Keratinocyte (primary cell): ENCODE data around the gene CDYL. TPM values are rescaled to one million over a fixed set of nuclear protein-coding genes. Genes with fewer than 3 reads are reported as not detected.
A peak's percentile ranks its signal among the peaks of the same experiment; 100 is the strongest.

Source experiments
- DNase-seq: peaks from one replicate; pipeline ENCODE4 v3.0.0-alpha.2; 2011; ENCODE audit warnings: low read depth, missing footprints, low spot score
- FAIRE-seq: peaks from 2 replicates; lab custom pipeline; 2011; peaks lifted over from hg19 to GRCh38; lab: Jason Lieb, UNC
- H2AFZ ChIP-seq: 2 replicates; pipeline ENCODE4 v1.6.0; 2012; ENCODE audit warnings: low read length, control low read depth, inconsistent platforms; ENCODE audit not compliant: control insufficient read depth
- H3K27ac ChIP-seq: 2 replicates; pipeline ENCODE4 v1.5.1; 2011; ENCODE audit warnings: low read length; ENCODE audit not compliant: control insufficient read depth, insufficient read depth
- H3K27me3 ChIP-seq: 3 replicates; pipeline ENCODE4 v1.6.0; 2011; ENCODE audit warnings: low read length; ENCODE audit not compliant: control insufficient read depth, insufficient read depth; ENCODE audit errors: extremely low read depth
- H3K36me3 ChIP-seq, 2 experiments: 2 replicates in 1 of 2; 3 replicates in 1 of 2; pipeline ENCODE4 v1.5.1; 2011; ENCODE audit warnings: low read length in 2 of 2, mild to moderate bottlenecking in 1 of 2; ENCODE audit not compliant: control insufficient read depth in 2 of 2, insufficient read depth in 2 of 2; ENCODE audit errors: extremely low read depth in 1 of 2
- H3K4me1 ChIP-seq: 3 replicates; pipeline ENCODE4 v1.5.1; 2011; ENCODE audit warnings: low read length; ENCODE audit not compliant: control insufficient read depth, insufficient read depth; ENCODE audit errors: extremely low read depth
- H3K4me2 ChIP-seq: 3 replicates; pipeline ENCODE4 v1.6.0; 2011; ENCODE audit warnings: low read depth, low read length; ENCODE audit not compliant: control insufficient read depth, insufficient read depth; ENCODE audit errors: extremely low read depth
- H3K4me3 ChIP-seq, 3 experiments: fragments of 200-600 bp in 1 of 3; sonication (generic) in 1 of 3; 2 replicates in 2 of 3; 3 replicates in 1 of 3; pipeline ENCODE4 v1.5.1; 2011 to 2016; ENCODE audit warnings: low read length in 3 of 3, mild to moderate bottlenecking in 3 of 3, control low read depth in 2 of 3, inconsistent platforms in 1 of 3, low read depth in 1 of 3, mixed read lengths in 1 of 3, mixed run types in 1 of 3, moderate library complexity in 1 of 3; ENCODE audit not compliant: control insufficient read depth in 2 of 3, insufficient read depth in 2 of 3; ENCODE audit errors: extremely low read depth in 1 of 3
- H3K79me2 ChIP-seq: 2 replicates; pipeline ENCODE4 v1.6.0; 2012; ENCODE audit warnings: low read length; ENCODE audit not compliant: control insufficient read depth, insufficient read depth
- H3K9ac ChIP-seq: 3 replicates; pipeline ENCODE4 v1.6.0; 2011; ENCODE audit warnings: low read length; ENCODE audit not compliant: control insufficient read depth, insufficient read depth; ENCODE audit errors: extremely low read depth
- H3K9me1 ChIP-seq: 3 replicates; pipeline ENCODE4 v1.6.0; 2011; ENCODE audit warnings: low read length; ENCODE audit not compliant: control insufficient read depth, insufficient read depth; ENCODE audit errors: extremely low read depth
- H3K9me3 ChIP-seq: 2 replicates; pipeline ENCODE4 v1.5.1; 2012; ENCODE audit warnings: low read depth, low read length; ENCODE audit not compliant: control insufficient read depth
- H4K20me1 ChIP-seq: 3 replicates; pipeline ENCODE4 v1.6.0; 2011; ENCODE audit warnings: low read length; ENCODE audit not compliant: control insufficient read depth, insufficient read depth; ENCODE audit errors: extremely low read depth
- EZH2 ChIP-seq: IDR thresholded peaks from one replicate; pipeline ENCODE4 v1.6.1; 2012; ENCODE audit warnings: inconsistent platforms, mild to moderate bottlenecking, low read length, moderate library complexity
- dilution Hi-C: fragments of 300-500 bp; cut with MboI; formaldehyde crosslinking; loops from one replicate; pipeline ENCODE4 v1.7.0; 2020; ENCODE audit warnings: low sequenced_read_pairs; ENCODE audit not compliant: extremely low pct_ligation_motif_present
- polyA plus RNA-seq, 5 experiments: library from polyadenylated mRNA; depleted of rRNA in 3 of 5; stranded (reverse) in 3 of 5; stranded (forward) in 1 of 5; unstranded in 1 of 5; fragments of >200 nt; gene quantifications; 1 replicate in 1 of 5; 2 replicates in 3 of 5; 3 replicates in 1 of 5; pipeline versions ENCODE4 v1.2.1 to v1.2.3, GENCODE V29; 2011 to 2012; ENCODE audit warnings: missing spikeins in 2 of 5, low read depth in 1 of 5, low replicate concordance in 1 of 5
- TF ChIP-seq, protein P1 (sequence below), 3 experiments: IDR thresholded peaks in 1 of 3; conservative IDR thresholded peaks in 1 of 3; optimal IDR thresholded peaks in 1 of 3; 2 replicates in 2 of 3; 3 replicates in 1 of 3; pipeline versions ENCODE3 to v1.5.1; 2011; ENCODE audit warnings: low read length in 3 of 3, mild to moderate bottlenecking in 3 of 3, moderate library complexity in 2 of 3, control low read depth in 1 of 3, inconsistent platforms in 1 of 3; ENCODE audit not compliant: insufficient read depth in 2 of 3; ENCODE audit errors: extremely low read depth in 1 of 3

The CDYL gene
- polyA plus RNA-seq, 1 donor (not counting 4 experiments of a cell fraction or from before 2014, with no cell fraction given) = 48.0 TPM

DNA sequence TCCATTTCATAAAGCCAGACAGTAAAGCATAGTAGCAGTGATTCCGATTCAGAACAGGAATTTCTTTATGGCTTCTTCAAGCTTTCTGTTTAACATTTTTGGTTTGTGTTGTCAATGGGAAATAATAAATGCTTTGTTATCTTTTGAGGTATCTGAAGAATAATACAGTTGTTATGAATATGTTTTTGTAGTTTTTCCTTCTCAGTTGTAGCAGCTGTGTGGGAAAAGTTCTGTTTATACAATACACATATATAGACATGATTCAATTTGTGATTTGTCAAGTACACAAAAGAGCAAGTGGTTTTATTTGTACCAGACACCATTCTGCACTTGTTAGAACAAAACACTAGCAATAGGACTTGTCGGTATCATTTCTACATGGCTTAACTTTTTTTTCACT is 96.6 kb downstream of the CDYL start:
- H3K9ac ChIP-seq = no peak overlapping the region
- H3K27me3 ChIP-seq = no peaks in the 10 kb centered on the region
- dilution Hi-C loops = no loop called here
- no peak overlapping the region for H2AFZ ChIP-seq
- DNase-seq (no peak), FAIRE-seq (no peak)
- no peak for TF ChIP-seq EZH2
- TF ChIP-seq, protein P1, sequence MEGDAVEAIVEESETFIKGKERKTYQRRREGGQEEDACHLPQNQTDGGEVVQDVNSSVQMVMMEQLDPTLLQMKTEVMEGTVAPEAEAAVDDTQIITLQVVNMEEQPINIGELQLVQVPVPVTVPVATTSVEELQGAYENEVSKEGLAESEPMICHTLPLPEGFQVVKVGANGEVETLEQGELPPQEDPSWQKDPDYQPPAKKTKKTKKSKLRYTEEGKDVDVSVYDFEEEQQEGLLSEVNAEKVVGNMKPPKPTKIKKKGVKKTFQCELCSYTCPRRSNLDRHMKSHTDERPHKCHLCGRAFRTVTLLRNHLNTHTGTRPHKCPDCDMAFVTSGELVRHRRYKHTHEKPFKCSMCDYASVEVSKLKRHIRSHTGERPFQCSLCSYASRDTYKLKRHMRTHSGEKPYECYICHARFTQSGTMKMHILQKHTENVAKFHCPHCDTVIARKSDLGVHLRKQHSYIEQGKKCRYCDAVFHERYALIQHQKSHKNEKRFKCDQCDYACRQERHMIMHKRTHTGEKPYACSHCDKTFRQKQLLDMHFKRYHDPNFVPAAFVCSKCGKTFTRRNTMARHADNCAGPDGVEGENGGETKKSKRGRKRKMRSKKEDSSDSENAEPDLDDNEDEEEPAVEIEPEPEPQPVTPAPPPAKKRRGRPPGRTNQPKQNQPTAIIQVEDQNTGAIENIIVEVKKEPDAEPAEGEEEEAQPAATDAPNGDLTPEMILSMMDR (optimal IDR thresholded peaks at IDR 0.05 in 1 of 3, IDR thresholded peaks at IDR 0.05 in 1 of 3, conservative IDR thresholded peaks at IDR 0.05 in 1 of 3; ENCODE audit: extremely low read depth in 1 of 3, insufficient read depth in 2 of 3, low read length in 3 of 3) = no peak
- H3K4me3 ChIP-seq = no peak overlapping the region
- no peak overlapping the region for H3K27ac ChIP-seq
- peaks cover 2% of the 10 kb centered on the region for H3K4me1 ChIP-seq
- H3K36me3 ChIP-seq = no peaks in the 10 kb centered on the region
- H4K20me1 ChIP-seq = peaks cover 42% of the 10 kb centered on the region
- H3K9me3 ChIP-seq = no peaks in the 10 kb centered on the region
- peaks cover 98% of the 10 kb centered on the region for H3K79me2 ChIP-seq
- no peak overlapping the region for H3K4me2 ChIP-seq
- peaks cover 6% of the 10 kb centered on the region for H3K9me1 ChIP-seq

DNA sequence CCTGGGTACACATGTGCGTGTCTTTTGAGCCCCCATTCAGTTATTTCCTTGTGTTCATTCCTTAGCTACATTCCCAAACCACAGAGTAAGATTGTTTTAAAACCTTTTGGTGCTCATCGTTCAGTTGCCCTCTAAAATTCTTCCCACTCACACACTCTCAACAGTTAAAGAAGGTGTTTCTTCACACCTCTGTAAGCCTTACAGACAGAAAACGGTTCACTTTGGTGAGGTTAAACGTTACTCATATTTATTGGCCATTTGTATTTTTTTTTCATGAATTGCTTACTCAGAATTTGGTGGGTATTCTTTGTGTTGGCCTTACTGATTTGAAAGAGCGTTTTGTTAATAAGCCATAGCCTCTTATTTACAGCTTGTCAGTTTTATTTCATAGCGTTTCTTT is 97.7 kb downstream of the CDYL start:
- no peak for DNase-seq
- peaks cover 42% of the 10 kb centered on the region for H4K20me1 ChIP-seq
- H3K9me1 ChIP-seq = peaks cover 6% of the 10 kb centered on the region
- TF ChIP-seq, protein P1 (optimal IDR thresholded peaks at IDR 0.05 in 1 of 3, IDR thresholded peaks at IDR 0.05 in 1 of 3, conservative IDR thresholded peaks at IDR 0.05 in 1 of 3; ENCODE audit: extremely low read depth in 1 of 3, insufficient read depth in 2 of 3, low read length in 3 of 3) = no peak
- no peak for TF ChIP-seq EZH2
- peaks cover 98% of the 10 kb centered on the region for H3K79me2 ChIP-seq
- H3K4me2 ChIP-seq = no peak overlapping the region
- dilution Hi-C loops = no loop called here
- H2AFZ ChIP-seq = no peak overlapping the region
- no peaks in the 10 kb centered on the region for H3K27me3 ChIP-seq
- no peak overlapping the region for H3K27ac ChIP-seq
- no peak overlapping the region for H3K4me3 ChIP-seq
- FAIRE-seq = peak; percentile 56
- no peaks in the 10 kb centered on the region for H3K36me3 ChIP-seq
- H3K9me3 ChIP-seq = no peaks in the 10 kb centered on the region
- peaks cover 2% of the 10 kb centered on the region for H3K4me1 ChIP-seq
- no peak overlapping the region for H3K9ac ChIP-seq
